DOHH2 (cell line): Measurements from ENCODE around the gene DSCAM.

Experiments
- H3F3A ChIP-seq: fragments of 200-600 bp; sonication (generic), shearing (Covaris generic); 2 replicates; pipeline ENCODE4 v1.6.0; 2016; ENCODE audit warnings: antibody characterized with exemption, mild to moderate bottlenecking; ENCODE audit not compliant: control insufficient read depth, insufficient read depth
- H3K27ac ChIP-seq: fragments of 200-600 bp; sonication (generic); 2 replicates; pipeline ENCODE4 v1.5.1; 2014; ENCODE audit warnings: low read depth, mild to moderate bottlenecking, low read length, moderate library complexity
- H3K27me3 ChIP-seq: fragments of 200-600 bp; sonication (generic); 2 replicates; pipeline ENCODE4 v1.6.1; 2014; ENCODE audit warnings: mild to moderate bottlenecking, low read length, mixed read lengths; ENCODE audit not compliant: control insufficient read depth
- H3K36me3 ChIP-seq: fragments of 200-600 bp; sonication (generic); 2 replicates; pipeline ENCODE4 v1.6.1; 2014; ENCODE audit warnings: mild to moderate bottlenecking, low read length, moderate library complexity, mixed read lengths; ENCODE audit not compliant: control insufficient read depth
- H3K4me1 ChIP-seq: fragments of 200-600 bp; sonication (generic); 2 replicates; pipeline ENCODE4 v1.6.1; 2014; ENCODE audit warnings: mild to moderate bottlenecking, low read length, mixed read lengths; ENCODE audit not compliant: control insufficient read depth
- H3K4me2 ChIP-seq: fragments of 200-600 bp; sonication (generic); 2 replicates; pipeline ENCODE4 v1.6.0; 2014; ENCODE audit warnings: mild to moderate bottlenecking, low read length, moderate library complexity
- H3K4me3 ChIP-seq: fragments of 200-600 bp; sonication (generic); 2 replicates; pipeline ENCODE4 v1.5.1; 2014; ENCODE audit warnings: mild to moderate bottlenecking, low read length, mixed read lengths
- H3K79me2 ChIP-seq: fragments of 200-600 bp; sonication (generic); 2 replicates; pipeline ENCODE4 v1.6.1; 2014; ENCODE audit warnings: mild to moderate bottlenecking, low read length, mixed read lengths; ENCODE audit not compliant: control insufficient read depth
- H3K9me2 ChIP-seq: fragments of 200-600 bp; sonication (generic); replicated peaks from 2 replicates; pipeline ENCODE4 v1.6.1; 2014; ENCODE audit warnings: mild to moderate bottlenecking, low read length, mixed read lengths; ENCODE audit not compliant: control insufficient read depth
- H3K9me3 ChIP-seq: fragments of 200-600 bp; sonication (generic); 2 replicates; pipeline ENCODE4 v1.6.1; 2014; ENCODE audit warnings: antibody characterized with exemption, low read length, mixed read lengths; ENCODE audit not compliant: control insufficient read depth, insufficient read depth
- H4K20me1 ChIP-seq: fragments of 200-600 bp; sonication (generic); 2 replicates; pipeline ENCODE4 v1.6.0; 2014; ENCODE audit warnings: low read depth, mild to moderate bottlenecking, antibody characterized with exemption, low read length, moderate library complexity; ENCODE audit not compliant: control insufficient read depth, insufficient read depth
- EZH2phosphoT487 ChIP-seq: fragments of 200-600 bp; sonication (generic); IDR thresholded peaks from 2 replicates; pipeline ENCODE4 v1.6.1; 2017; ENCODE audit warnings: borderline replicate concordance, mild to moderate bottlenecking, antibody characterized with exemption, low read length, moderate library complexity, mixed read lengths
- TF ChIP-seq, protein P1 (sequence below): fragments of 200-600 bp; sonication (generic); IDR thresholded peaks from one replicate; pipeline ENCODE4 v1.5.1; 2014; ENCODE audit warnings: antibody characterized with exemption, mild to moderate bottlenecking, low read depth, low read length; ENCODE audit not compliant: poor library complexity, severe bottlenecking

Gene DSCAM

DNA sequence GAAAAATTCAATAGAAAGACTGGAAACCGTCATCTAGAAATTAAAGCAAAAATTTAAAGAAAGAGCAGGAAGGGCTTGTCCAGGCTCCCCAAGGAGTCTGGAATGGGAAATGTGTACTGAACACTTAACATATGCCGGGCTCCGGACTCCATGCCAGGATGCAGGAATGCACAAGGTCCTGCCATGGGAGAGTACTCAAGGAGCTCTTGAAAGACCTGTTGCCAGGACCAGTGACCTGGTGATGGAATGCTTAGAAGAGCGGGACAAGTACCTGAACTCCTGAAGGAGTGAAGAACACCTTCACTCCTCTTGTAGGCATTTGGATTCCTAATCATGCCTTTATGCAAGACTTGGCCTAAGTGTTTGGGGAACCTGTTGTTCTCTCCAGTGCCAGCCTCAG is 16.9 kb upstream of the DSCAM start:
- no peaks in the 10 kb centered on the region for H3K4me1 ChIP-seq
- H3K27ac ChIP-seq = no peak overlapping the region
- no peaks in the 10 kb centered on the region for H3K27me3 ChIP-seq
- TF ChIP-seq, protein P1, sequence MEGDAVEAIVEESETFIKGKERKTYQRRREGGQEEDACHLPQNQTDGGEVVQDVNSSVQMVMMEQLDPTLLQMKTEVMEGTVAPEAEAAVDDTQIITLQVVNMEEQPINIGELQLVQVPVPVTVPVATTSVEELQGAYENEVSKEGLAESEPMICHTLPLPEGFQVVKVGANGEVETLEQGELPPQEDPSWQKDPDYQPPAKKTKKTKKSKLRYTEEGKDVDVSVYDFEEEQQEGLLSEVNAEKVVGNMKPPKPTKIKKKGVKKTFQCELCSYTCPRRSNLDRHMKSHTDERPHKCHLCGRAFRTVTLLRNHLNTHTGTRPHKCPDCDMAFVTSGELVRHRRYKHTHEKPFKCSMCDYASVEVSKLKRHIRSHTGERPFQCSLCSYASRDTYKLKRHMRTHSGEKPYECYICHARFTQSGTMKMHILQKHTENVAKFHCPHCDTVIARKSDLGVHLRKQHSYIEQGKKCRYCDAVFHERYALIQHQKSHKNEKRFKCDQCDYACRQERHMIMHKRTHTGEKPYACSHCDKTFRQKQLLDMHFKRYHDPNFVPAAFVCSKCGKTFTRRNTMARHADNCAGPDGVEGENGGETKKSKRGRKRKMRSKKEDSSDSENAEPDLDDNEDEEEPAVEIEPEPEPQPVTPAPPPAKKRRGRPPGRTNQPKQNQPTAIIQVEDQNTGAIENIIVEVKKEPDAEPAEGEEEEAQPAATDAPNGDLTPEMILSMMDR = no peak
- TF ChIP-seq EZH2phosphoT487 = no peak
- no peaks in the 10 kb centered on the region for H3F3A ChIP-seq
- no peaks in the 10 kb centered on the region for H3K79me2 ChIP-seq
- H3K4me2 ChIP-seq = no peak overlapping the region
- H3K9me2 ChIP-seq = no peaks in the 10 kb centered on the region
- H4K20me1 ChIP-seq = no peaks in the 10 kb centered on the region
- H3K36me3 ChIP-seq = no peaks in the 10 kb centered on the region
- no peak overlapping the region for H3K4me3 ChIP-seq
- peaks cover 7% of the 10 kb centered on the region for H3K9me3 ChIP-seq

DNA sequence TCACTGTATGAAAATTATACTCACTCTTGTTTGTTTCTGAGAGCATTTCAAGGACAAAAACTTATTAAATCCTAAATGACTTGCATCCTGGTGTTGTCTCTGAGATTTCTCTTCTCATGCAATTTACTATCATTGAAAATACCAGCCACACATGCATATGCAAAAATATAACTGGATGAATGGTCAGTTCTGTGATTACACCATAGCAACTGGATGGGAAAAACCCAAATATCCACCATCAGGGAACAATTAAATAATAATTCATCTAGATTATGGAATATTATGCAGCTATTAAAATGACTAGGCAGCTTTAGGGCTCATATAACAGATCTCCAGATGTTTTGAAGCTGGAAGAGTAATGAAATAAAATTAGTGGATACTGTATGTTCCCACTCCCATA is 11.6 kb upstream of the DSCAM start:
- no peaks in the 10 kb centered on the region for H3K4me1 ChIP-seq
- no peaks in the 10 kb centered on the region for H3K9me2 ChIP-seq
- H3K79me2 ChIP-seq = no peaks in the 10 kb centered on the region
- H4K20me1 ChIP-seq = no peaks in the 10 kb centered on the region
- TF ChIP-seq EZH2phosphoT487 = no peak
- TF ChIP-seq, protein P1 = no peak
- H3K27me3 ChIP-seq = no peaks in the 10 kb centered on the region
- no peak overlapping the region for H3K4me2 ChIP-seq
- no peaks in the 10 kb centered on the region for H3F3A ChIP-seq
- H3K4me3 ChIP-seq = no peak overlapping the region
- no peaks in the 10 kb centered on the region for H3K36me3 ChIP-seq
- no peak overlapping the region for H3K27ac ChIP-seq
- peaks cover 7% of the 10 kb centered on the region for H3K9me3 ChIP-seq

DNA sequence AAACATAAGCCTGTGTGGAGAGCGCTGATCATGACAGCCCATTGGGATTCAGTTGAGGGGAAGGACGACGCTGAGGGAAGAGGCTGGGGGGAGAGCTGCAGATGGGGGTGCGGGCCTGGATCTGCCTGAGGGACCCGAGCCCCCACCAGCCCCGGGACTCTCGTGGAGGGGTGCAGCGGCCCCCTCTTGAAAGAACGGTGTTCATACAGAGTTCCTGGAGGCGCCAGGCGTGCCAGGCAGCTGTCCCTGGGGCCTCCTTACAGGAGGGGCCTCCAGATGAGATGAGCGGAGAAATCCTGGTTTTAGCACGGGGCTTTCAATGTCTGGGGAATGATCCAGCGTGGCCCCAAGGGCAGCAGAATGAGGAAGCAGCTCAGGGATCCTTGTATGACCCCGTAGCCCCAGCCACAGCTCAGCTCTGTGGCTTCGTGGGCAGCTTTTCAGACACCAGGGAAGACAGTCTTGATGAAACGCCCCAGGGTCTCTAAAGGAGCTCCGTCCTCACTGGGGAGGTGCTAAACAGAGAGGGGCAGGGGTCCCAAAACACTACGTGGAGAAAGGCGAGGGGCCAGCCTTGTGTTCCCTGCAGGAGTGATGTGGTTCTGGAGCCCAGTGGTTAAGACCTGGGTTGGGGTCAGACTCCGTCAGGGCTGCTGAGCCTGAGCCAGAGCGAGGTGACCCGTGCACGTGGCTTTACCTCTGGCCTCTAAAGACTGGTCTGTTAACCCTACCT is 7.2 kb upstream of the DSCAM start:
- Histone ChIP-seq H3K36me3 (no peaks in the 10 kb centered on the region), H3K27ac (no peak overlapping the region), H3K79me2 (no peaks in the 10 kb centered on the region), H3K9me2 (no peaks in the 10 kb centered on the region), H3K27me3 (no peaks in the 10 kb centered on the region), H3K4me1 (no peaks in the 10 kb centered on the region), H3K4me3 (no peak overlapping the region), H3K4me2 (no peak overlapping the region), H4K20me1 (no peaks in the 10 kb centered on the region), H3K9me3 (peaks cover 7% of the 10 kb centered on the region; the same call in 1 of the 2 replicates), H3F3A (no peaks in the 10 kb centered on the region)
- no peak for TF ChIP-seq EZH2phosphoT487
- TF ChIP-seq, protein P1 = no peak
